H9 (cell line): Measurements from ENCODE around the gene SLC22A16. TPM values are rescaled to one million over a fixed set of nuclear protein-coding genes. Genes with fewer than 3 reads are reported as not detected.

Experiments
- DNase-seq: peaks from one replicate; pipeline ENCODE4 v3.0.0-alpha.2; 2017
- H2AFZ ChIP-seq: one replicate; pipeline ENCODE4 v1.6.1; 2013; ENCODE audit warnings: mild to moderate bottlenecking, low read length, control low read depth, moderate library complexity
- H2AK5ac ChIP-seq: 2 replicates; pipeline ENCODE4 v1.6.1; 2013; ENCODE audit warnings: low read length, control low read depth, mixed read lengths; ENCODE audit not compliant: insufficient read length
- H2BK120ac ChIP-seq: one replicate; pipeline ENCODE4 v1.6.1; 2013; ENCODE audit warnings: low read depth, mild to moderate bottlenecking, low read length, control low read depth, inconsistent platforms; ENCODE audit not compliant: poor library complexity, severe bottlenecking
- H2BK12ac ChIP-seq: 2 replicates; pipeline ENCODE4 v1.6.1; 2013; ENCODE audit warnings: low read length, control low read depth, mixed read lengths, low read depth; ENCODE audit not compliant: insufficient read length
- H2BK15ac ChIP-seq: 2 replicates; pipeline ENCODE4 v1.6.1; 2013; ENCODE audit warnings: low read depth, low read length, control low read depth
- H2BK20ac ChIP-seq: one replicate; pipeline ENCODE4 v1.6.1; 2013; ENCODE audit warnings: low read depth, mild to moderate bottlenecking, low read length, control low read depth, inconsistent platforms; ENCODE audit not compliant: poor library complexity, severe bottlenecking
- H2BK5ac ChIP-seq: 2 replicates; pipeline ENCODE4 v1.6.1; 2013; ENCODE audit warnings: low read length, control low read depth, mixed read lengths; ENCODE audit not compliant: insufficient read length
- H3K14ac ChIP-seq: 2 replicates; pipeline ENCODE4 v1.6.1; 2013; ENCODE audit warnings: low read length, control low read depth; ENCODE audit not compliant: insufficient read depth
- H3K18ac ChIP-seq: 2 replicates; pipeline ENCODE4 v1.6.1; 2013; ENCODE audit warnings: low read depth, mild to moderate bottlenecking, mixed read lengths, low read length, control low read depth; ENCODE audit not compliant: insufficient read length
- H3K23ac ChIP-seq: 2 replicates; pipeline ENCODE4 v1.6.1; 2013; ENCODE audit warnings: low read length, control low read depth, mixed read lengths, low read depth; ENCODE audit not compliant: insufficient read length
- H3K23me2 ChIP-seq: 2 replicates; pipeline ENCODE4 v1.6.1; 2013; ENCODE audit warnings: low read depth, mild to moderate bottlenecking, mixed read lengths, low read length, control low read depth; ENCODE audit not compliant: insufficient read length, poor library complexity, severe bottlenecking
- H3K27ac ChIP-seq: 2 replicates; pipeline ENCODE4 v1.5.1; 2013; ENCODE audit warnings: low read length, control low read depth, mixed read lengths, low read depth; ENCODE audit not compliant: insufficient read length
- H3K27me3 ChIP-seq: 2 replicates; pipeline ENCODE4 v1.6.1; 2013; ENCODE audit warnings: low read length, control low read depth, inconsistent platforms; ENCODE audit not compliant: insufficient read depth
- H3K4ac ChIP-seq: 2 replicates; pipeline ENCODE4 v1.6.1; 2013; ENCODE audit warnings: low read depth, mild to moderate bottlenecking, control low read depth, inconsistent platforms, low read length, moderate library complexity
- H3K4me1 ChIP-seq: 2 replicates; pipeline ENCODE4 v1.6.1; 2013; ENCODE audit warnings: low read length, control low read depth, inconsistent platforms; ENCODE audit not compliant: insufficient read depth
- H3K4me2 ChIP-seq: 2 replicates; pipeline ENCODE4 v1.6.1; 2013; ENCODE audit warnings: low read length, control low read depth, mixed read lengths; ENCODE audit not compliant: insufficient read length, insufficient read depth
- H3K56ac ChIP-seq: 2 replicates; pipeline ENCODE4 v1.6.1; 2013; ENCODE audit warnings: low read depth, mild to moderate bottlenecking, mixed read lengths, low read length, control low read depth; ENCODE audit not compliant: insufficient read length
- H3K79me1 ChIP-seq: 2 replicates; pipeline ENCODE4 v1.6.1; 2013; ENCODE audit warnings: low read depth, mild to moderate bottlenecking, moderate library complexity, low read length, control low read depth, inconsistent platforms; ENCODE audit not compliant: insufficient read depth, poor library complexity, severe bottlenecking
- H3K79me2 ChIP-seq: 2 replicates; pipeline ENCODE4 v1.6.1; 2013; ENCODE audit warnings: low read length, control low read depth, inconsistent platforms; ENCODE audit not compliant: insufficient read depth
- H3K9ac ChIP-seq: 2 replicates; pipeline ENCODE4 v1.6.1; 2013; ENCODE audit warnings: low read length, control low read depth, mixed read lengths; ENCODE audit not compliant: insufficient read length; ENCODE audit errors: extremely low read depth
- H3K9me3 ChIP-seq: one replicate; pipeline ENCODE4 v1.6.1; 2013; ENCODE audit warnings: low read depth, low read length, inconsistent platforms; ENCODE audit not compliant: control insufficient read depth
- H3T11ph ChIP-seq: one replicate; pipeline ENCODE4 v1.6.1; 2013; ENCODE audit warnings: mild to moderate bottlenecking, low read length, control low read depth, inconsistent platforms
- H4K20me1 ChIP-seq: one replicate; pipeline ENCODE4 v1.6.1; 2013; ENCODE audit not compliant: control insufficient read depth, insufficient read length, insufficient read depth
- H4K5ac ChIP-seq: 2 replicates; pipeline ENCODE4 v1.6.1; 2013; ENCODE audit warnings: low read depth, mild to moderate bottlenecking, mixed read lengths, low read length, control low read depth; ENCODE audit not compliant: insufficient read length
- H4K8ac ChIP-seq: replicated peaks from 2 replicates; pipeline ENCODE4 v1.6.1; 2013; ENCODE audit warnings: low read length, control low read depth, mixed read lengths, low read depth; ENCODE audit not compliant: insufficient read length
- H4K91ac ChIP-seq: 2 replicates; pipeline ENCODE4 v1.6.1; 2013; ENCODE audit warnings: low read depth, mild to moderate bottlenecking, moderate library complexity, mixed read lengths, low read length, control low read depth; ENCODE audit not compliant: insufficient read length
- H3K27ac Mint-ChIP-seq, 3 experiments: 2 replicates in 2 of 3; 3 replicates in 1 of 3; pipeline ENCODE4 v1.8.0; 2020 to 2021; ENCODE audit warnings: mixed read lengths in 3 of 3, mild to moderate bottlenecking in 1 of 3, moderate library complexity in 1 of 3
- H3K27me3 Mint-ChIP-seq: 2 replicates; pipeline ENCODE4 v1.8.0; 2021; ENCODE audit warnings: low read depth, mild to moderate bottlenecking, moderate library complexity, mixed read lengths
- H3K36me3 Mint-ChIP-seq, 3 experiments: 2 replicates in 2 of 3; 3 replicates in 1 of 3; pipeline ENCODE4 v1.8.0; 2020 to 2021; ENCODE audit warnings: low read depth in 3 of 3, mixed read lengths in 3 of 3; ENCODE audit not compliant: insufficient read depth in 1 of 3
- H3K4me1 Mint-ChIP-seq, 2 experiments: 2 replicates each; pipeline ENCODE4 v1.8.0; 2020; ENCODE audit warnings: mixed read lengths in 2 of 2
- H3K4me3 Mint-ChIP-seq, 2 experiments: 2 replicates in 1 of 2; 3 replicates in 1 of 2; pipeline ENCODE4 v1.8.0; 2020 to 2021; ENCODE audit warnings: mild to moderate bottlenecking in 2 of 2, mixed read lengths in 2 of 2, moderate library complexity in 1 of 2
- H3K9me3 Mint-ChIP-seq, 2 experiments: 2 replicates in 1 of 2; 3 replicates in 1 of 2; pipeline ENCODE4 v1.8.0; 2020; ENCODE audit warnings: mild to moderate bottlenecking in 2 of 2, mixed read lengths in 2 of 2, moderate library complexity in 1 of 2
- CTCF ChIP-seq: fragments of 200-600 bp; sonication (generic); conservative IDR thresholded peaks from 3 replicates; pipeline ENCODE4 v1.8.0; 2021; ENCODE audit warnings: antibody characterized with exemption, mild to moderate bottlenecking
- WGBS: extraction: QIAGEN DNeasy Blood & Tissue Kit; methylation state at CpG from one replicate; pipeline ENCODE4 v1.1.7; 2013; ENCODE audit warnings: missing lambda C conversion rate, low lambda C conversion rate, mixed read lengths; ENCODE audit not compliant: insufficient read length; ENCODE audit errors: extremely low coverage; 5-methylcytosine and 5-hydroxymethylcytosine counted together
- total RNA-seq: library from RNA; stranded (reverse); gene quantifications from 2 replicates; pipeline ENCODE4 v1.2.1, GENCODE V29; 2021

Gene SLC22A16
- total RNA-seq, 1 experiment from 2014 or later, result not detected

- H3K36me3 Mint-ChIP-seq, result no peaks in the 10 kb centered on the region
- no CpG with 5 or more reads among the region's 4 CpGs for WGBS
Measured at GRCh38 chr6:110394409-110394808, 82.0 kb downstream of the SLC22A16 start.

More at GRCh38 chr6:110394409-110394808, 82.0 kb downstream of the SLC22A16 start:
- Histone ChIP-seq H3K14ac (no peak overlapping the region), H3K56ac (no peak overlapping the region), H3K18ac (no peak overlapping the region), H3K23ac (no peak overlapping the region), H3K4me2 (no peak overlapping the region), H3K4me1 (no peaks in the 10 kb centered on the region), H2AK5ac (no peak overlapping the region), H3T11ph (no peak overlapping the region), H2AFZ (no peak overlapping the region), H2BK20ac (no peak overlapping the region), H3K27ac (no peak overlapping the region), H3K9ac (no peak overlapping the region), H3K4ac (no peak overlapping the region), H3K27me3 (no peaks in the 10 kb centered on the region), H2BK5ac (no peak overlapping the region), H4K5ac (no peak overlapping the region), H4K20me1 (no peaks in the 10 kb centered on the region), H4K8ac (no peak overlapping the region), H3K79me1 (no peaks in the 10 kb centered on the region), H3K79me2 (no peaks in the 10 kb centered on the region), H2BK12ac (no peak overlapping the region), H4K91ac (no peak overlapping the region), H2BK120ac (no peak overlapping the region), H2BK15ac (no peak overlapping the region), H3K23me2 (no peaks in the 10 kb centered on the region), H3K9me3 (no peaks in the 10 kb centered on the region)
- H3K27ac Mint-ChIP-seq, result no peak overlapping the region
- no peak for TF ChIP-seq CTCF
- DNase-seq, result no peak
- H3K27me3 Mint-ChIP-seq, result no peaks in the 10 kb centered on the region
- no peak overlapping the region for H3K4me3 Mint-ChIP-seq
- H3K4me1 Mint-ChIP-seq, result 0 out of 4 replicates have a peak, but pooled peaks cover 0 to 2% of the 10 kb centered on the region in 2 experiments
- no peaks in the 10 kb centered on the region for H3K9me3 Mint-ChIP-seq
